ENCODE results near the gene PKN3.

The PKN3 gene

DNA sequence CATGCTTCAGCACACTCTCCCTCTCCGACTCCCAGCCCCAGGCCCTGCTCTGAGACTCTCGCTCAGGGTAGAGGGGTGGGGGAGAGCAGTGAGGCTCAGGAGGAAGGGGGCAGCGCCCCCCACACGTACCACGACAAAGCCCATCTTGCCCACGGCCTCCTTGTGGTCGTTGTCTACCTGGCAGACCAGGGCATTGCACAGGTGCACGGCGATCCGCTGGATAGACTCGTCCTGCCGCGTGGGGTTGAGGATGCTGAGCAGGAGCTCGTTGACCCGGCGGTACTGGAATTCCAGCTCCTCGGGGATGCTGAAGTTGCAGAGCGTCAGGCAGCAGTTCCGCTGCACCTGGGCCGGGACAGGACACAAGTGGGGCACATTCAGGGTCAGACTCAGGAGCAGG lies 40.1 kb downstream of the PKN3 start:
- DNase-seq (ENCODE audit: low read depth) = no peak

DNA sequence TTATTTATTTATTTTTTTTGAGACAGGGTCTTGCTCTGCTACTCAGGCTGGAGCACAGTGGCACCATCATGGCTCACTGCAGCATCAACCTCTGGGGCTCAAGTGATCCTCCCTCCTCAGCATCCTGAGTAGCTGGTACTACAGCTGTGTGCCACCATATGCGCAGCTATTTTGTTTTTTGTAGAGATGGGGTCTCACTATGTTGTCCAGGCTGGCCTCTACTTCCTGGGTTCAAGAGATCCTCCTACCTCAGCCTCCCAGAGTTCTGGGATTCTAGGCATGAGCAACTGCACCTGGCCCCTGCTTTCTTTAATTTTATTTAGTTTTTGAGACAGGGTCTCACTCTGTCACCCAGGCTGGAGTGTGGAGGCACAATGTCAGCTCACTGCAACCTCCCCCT lies 41.1 kb downstream of the PKN3 start:
- DNase-seq (ENCODE audit: low read depth) = no peak

DNA sequence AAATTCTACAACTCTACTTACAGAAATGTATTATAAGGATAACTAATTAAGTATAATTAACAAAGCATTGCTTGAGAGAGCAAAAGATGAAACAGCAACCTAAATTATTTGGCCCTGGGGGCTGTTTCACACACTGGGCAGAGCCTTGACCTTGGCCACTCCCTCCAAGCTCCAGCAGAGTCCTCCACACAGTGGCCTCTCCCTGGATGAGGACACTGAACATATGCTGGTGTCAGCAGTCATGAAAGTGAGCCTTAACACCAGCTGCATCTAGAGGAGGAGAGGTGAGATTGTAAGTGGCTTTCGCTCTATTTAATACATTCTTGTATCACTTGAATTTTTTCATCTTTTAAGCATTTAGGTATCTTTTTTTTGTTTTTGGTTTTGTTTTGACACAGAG lies 44.9 kb downstream of the PKN3 start:
- DNase-seq (ENCODE audit: low read depth) = no peak

DNA sequence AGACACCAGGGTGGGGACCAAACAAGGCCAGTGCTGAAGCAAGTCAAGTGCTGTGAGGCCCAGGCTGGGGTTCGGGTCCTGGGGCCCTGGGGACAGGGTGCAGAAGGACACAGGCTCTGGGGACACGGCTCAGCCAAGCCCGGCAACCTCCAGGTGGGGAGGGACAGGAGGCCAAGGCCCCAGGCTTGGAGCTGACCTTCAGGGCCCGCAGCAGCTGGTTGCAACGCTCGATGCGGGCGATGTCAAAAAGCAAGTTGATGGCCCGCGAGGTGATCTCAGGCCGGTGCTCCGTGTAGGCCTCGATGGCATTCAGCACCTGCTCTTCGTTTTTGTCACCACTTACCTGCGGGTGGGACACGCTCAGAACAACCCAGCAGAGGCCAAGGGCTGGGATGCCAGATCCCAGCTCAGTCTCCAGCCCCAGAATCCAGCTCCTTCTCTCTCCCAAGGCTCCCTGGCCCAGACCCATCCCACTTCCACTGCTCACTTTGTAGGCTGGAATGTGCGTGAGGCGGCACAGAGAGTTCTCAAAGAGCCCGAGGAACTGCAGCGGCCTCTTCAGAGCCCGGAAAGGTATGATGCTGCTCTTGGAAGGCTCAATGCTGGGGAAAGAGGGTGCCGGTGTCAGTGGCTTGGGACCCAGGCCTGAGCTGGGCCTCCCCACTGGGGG lies 48.8 kb downstream of the PKN3 start:
- DNase-seq (ENCODE audit: low read depth) = no peak

DNA sequence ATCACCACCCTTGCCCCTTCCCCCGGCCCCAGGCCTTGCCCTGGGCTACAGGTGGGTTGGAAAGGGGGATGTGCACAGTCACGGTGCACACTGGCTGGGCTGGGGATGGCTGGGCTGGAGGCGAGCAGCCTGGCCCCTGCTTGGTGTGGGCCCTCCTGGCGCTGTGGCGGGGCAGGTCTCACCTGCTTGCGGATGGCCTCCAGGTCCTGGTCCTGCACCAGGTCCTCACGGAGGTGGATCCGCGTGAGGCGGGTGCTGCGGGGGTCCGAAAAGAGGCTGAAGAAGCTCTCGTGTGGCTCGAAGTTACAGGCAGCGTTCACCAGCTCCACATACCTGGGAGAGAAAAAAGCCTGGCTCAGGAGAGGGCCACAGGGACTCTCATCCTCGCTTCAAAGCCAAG lies 51.3 kb downstream of the PKN3 start:
- no peak for DNase-seq (ENCODE audit: low read depth)

DNA sequence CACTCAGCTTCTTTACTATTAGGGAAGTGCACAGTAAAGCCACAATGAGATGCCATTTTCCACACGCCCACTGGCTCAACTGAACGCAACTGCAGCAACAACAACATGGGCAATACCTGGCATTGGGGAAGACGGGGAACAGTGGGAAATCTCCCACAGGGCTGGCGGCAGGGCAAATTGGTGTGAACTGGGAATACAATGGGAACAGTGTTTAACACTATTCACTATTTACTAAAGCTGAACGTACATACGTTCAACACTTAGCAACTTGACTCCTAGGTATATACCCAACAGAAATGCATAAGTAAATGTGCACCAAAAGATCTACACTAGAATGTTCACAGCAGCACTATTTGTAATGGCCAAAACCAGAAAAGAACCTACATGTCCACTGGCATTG lies 55.3 kb downstream of the PKN3 start:
- DNase-seq (ENCODE audit: low read depth) = no peak

DNA sequence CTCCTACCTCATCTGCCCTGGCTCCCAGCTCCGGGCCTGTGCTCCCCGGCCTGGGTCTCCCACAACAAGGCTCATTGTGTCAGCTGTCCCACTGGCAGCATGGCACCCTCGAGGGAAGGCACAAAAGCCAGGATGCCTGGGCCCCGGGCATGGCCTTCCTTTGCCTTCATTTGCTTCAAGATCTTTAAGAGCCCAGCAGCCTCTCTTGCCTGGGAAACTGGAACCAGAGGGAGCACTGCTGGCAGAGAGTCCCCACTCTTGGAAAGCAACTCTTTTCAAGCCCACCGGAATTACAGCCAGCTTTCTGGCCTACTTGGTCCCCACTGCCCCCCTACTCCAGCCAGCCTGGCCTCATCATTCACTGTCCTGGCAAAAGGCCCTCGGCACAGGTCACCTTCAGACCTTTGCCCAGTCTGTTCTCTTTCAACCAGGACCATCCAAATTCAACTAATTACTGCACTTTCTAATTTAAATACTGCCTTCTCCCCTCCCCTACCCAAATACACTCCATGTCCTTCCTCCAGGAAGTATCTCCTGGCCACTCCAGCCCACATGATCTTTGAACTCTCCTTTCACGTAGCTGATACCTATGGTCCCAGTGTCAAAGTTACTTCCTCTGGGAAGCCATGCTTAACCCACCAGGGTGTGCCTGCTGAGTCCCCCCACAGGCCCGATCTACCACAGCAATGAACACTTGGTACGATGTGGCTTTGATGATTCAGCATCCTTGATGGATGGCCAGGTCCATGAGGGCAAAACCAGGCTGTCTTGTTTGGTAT lies 60.6 kb downstream of the PKN3 start:
- DNase-seq (ENCODE audit: low read depth) = no peak

DNA sequence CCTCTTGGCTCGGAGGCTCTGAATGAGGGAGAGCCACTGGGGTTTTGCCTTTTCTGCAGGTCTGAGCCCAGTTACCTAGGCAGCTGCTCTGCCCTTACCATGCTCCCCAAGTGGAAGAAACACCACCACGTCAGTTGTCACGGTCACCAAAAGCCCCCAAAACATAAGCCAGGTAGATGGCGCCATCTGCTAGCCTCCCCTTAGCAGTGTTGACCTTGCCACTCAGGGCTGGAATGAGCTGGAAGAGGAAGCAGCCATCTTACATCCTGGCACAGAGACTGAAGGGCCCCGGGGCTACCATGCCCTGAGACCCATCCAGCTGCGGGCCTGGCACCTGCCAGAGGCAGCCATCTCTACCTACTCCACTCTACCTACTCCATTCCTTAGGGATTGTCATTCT lies 62.1 kb downstream of the PKN3 start:
- no peak for DNase-seq (ENCODE audit: low read depth)

DNA sequence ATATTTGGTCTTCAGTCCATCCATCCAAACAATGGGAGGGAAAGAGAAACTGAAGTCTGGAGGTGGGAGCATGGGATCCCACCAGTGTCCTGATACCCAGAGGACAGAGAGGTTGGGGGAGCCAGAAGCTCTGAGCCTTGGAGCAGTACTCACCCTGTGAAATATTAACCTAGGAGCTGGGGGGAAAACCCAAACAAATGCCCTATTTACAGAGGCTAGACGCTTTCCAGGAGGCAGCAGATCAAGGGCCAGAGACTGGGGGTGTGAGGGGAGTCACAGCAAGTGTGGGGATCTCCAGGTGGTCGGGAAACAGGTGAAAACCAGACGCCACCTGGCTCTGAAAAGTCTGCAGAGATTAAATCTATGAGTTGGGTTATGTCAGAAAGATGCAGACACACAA lies 63.2 kb downstream of the PKN3 start:
- no peak for DNase-seq (ENCODE audit: low read depth)

DNA sequence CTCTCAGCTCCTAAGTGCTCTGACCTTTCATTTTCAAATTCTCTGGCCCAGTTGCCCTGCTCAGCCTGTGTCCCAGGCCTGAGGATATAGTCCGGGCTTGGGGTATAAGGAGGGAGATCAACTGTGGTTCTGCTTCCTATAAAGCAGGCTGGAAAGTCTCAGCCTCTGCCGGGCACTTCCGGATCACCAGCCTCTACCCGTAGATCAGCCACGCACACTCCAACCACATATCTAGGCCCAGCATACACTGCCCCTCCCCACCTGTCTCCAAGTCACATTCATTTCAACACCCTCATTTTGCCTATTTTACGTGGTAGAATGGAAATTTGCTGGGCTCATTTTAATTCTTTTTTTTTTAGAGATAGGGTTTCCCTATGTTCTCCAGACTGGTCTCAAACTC lies 66.3 kb downstream of the PKN3 start:
- no peak for DNase-seq (ENCODE audit: low read depth)

Measured in stimulated activated CD8-positive, alpha-beta memory T cell treated with anti-CD3 and anti-CD28 coated beads, Interleukin-12 subunit alpha, Interleukin-12 subunit beta, amount 100 ng/mL, for 4 hours (primary cell).